GM21528 (cell line): ENCODE measurements around the gene OR13J1.
A peak's percentile ranks its signal among the peaks of the same experiment; 100 is the strongest.

Source experiments
- ATAC-seq: cut with Tn5 transposase; IDR thresholded peaks from one replicate; pipeline ENCODE4 v1.9.1; 2021; ENCODE audit warnings: mild to moderate bottlenecking, moderate library complexity; ENCODE audit not compliant: unreplicated experiment, low FRiP score

The OR13J1 gene

GRCh38 chr9:35859990-35860339 lies 10.2 kb downstream of the OR13J1 start:
- no peak for ATAC-seq

- ATAC-seq, result no peak
These were observed 10.8 kb downstream of the OR13J1 start for GRCh38 chr9:35859310-35859989.

GRCh38 chr9:35858458-35858857 lies 11.7 kb downstream of the OR13J1 start:
- ATAC-seq, result no peak

- no peak for ATAC-seq
These were observed 13.3 kb downstream of the OR13J1 start for GRCh38 chr9:35856882-35857281.

GRCh38 chr9:35856206-35856605 lies 14.0 kb downstream of the OR13J1 start:
- ATAC-seq, result no peak

GRCh38 chr9:35854091-35854762 lies 16.0 kb downstream of the OR13J1 start:
- ATAC-seq, result no peak

GRCh38 chr9:35852876-35853865 lies 17.0 kb downstream of the OR13J1 start:
- no peak for ATAC-seq

- no peak for ATAC-seq
These were observed 17.9 kb downstream of the OR13J1 start for GRCh38 chr9:35852267-35852815.

- peak; percentile 94 for ATAC-seq
These were observed 22.2 kb downstream of the OR13J1 start for GRCh38 chr9:35847792-35848572.

- ATAC-seq, result no peak
These were observed 24.1 kb downstream of the OR13J1 start for GRCh38 chr9:35845824-35846771.

GRCh38 chr9:35844628-35845270 lies 25.5 kb downstream of the OR13J1 start:
- no peak for ATAC-seq

GRCh38 chr9:35842795-35843194 lies 27.4 kb downstream of the OR13J1 start:
- ATAC-seq, result no peak

- ATAC-seq, result no peak
These were observed 28.0 kb downstream of the OR13J1 start for GRCh38 chr9:35842020-35842745.

GRCh38 chr9:35841645-35841900 lies 28.6 kb downstream of the OR13J1 start:
- ATAC-seq, result no peak

- ATAC-seq, result no peak
These were observed 29.1 kb downstream of the OR13J1 start for GRCh38 chr9:35840881-35841644.

- ATAC-seq, result no peak
These were observed 30.3 kb downstream of the OR13J1 start for GRCh38 chr9:35839926-35840325.

GRCh38 chr9:35836595-35836994 lies 33.6 kb downstream of the OR13J1 start:
- no peak for ATAC-seq
